Activated CD4-positive, alpha-beta T cell treated with anti-CD3 and anti-CD28 coated beads, Interleukin-2, amount 10 ng/mL, durations not matched to agents 24 days and 14 days (primary cell): ENCODE results near the gene TBC1D5. TPM values are rescaled to one million over a fixed set of nuclear protein-coding genes. Genes with fewer than 3 reads are reported as not detected.

Source experiments
- DNase-seq: peaks from one replicate; pipeline ENCODE4 v3.0.0; 2022
- H3K27ac Mint-ChIP-seq: one replicate; pipeline ENCODE4 v1.8.0; 2022; ENCODE audit warnings: mild to moderate bottlenecking, mixed read lengths
- H3K27me3 Mint-ChIP-seq: one replicate; pipeline ENCODE4 v1.8.0; 2022; ENCODE audit warnings: mixed read lengths
- H3K36me3 Mint-ChIP-seq: one replicate; pipeline ENCODE4 v1.8.0; 2022; ENCODE audit warnings: low read depth, mild to moderate bottlenecking, mixed read lengths
- H3K4me1 Mint-ChIP-seq: one replicate; pipeline ENCODE4 v1.8.0; 2021; ENCODE audit warnings: mixed read lengths
- H3K4me3 Mint-ChIP-seq: one replicate; pipeline ENCODE4 v1.8.0; 2022; ENCODE audit warnings: mild to moderate bottlenecking, moderate library complexity, mixed read lengths
- H3K9me3 Mint-ChIP-seq: one replicate; pipeline ENCODE4 v1.8.0; 2021; ENCODE audit warnings: mixed read lengths
- intact Hi-C: fragments of 100-400 bp; cut with micrococcal nuclease; formaldehyde crosslinking; loops from one replicate; pipeline ENCODE4 v1.15.1; 2023
- total RNA-seq: library from RNA; stranded (reverse); gene quantifications from 2 replicates; pipeline ENCODE4 v1.2.3, GENCODE V29; 2022

Gene TBC1D5
- total RNA-seq, 1 donor from 2014 or later = 38.5 TPM

DNA sequence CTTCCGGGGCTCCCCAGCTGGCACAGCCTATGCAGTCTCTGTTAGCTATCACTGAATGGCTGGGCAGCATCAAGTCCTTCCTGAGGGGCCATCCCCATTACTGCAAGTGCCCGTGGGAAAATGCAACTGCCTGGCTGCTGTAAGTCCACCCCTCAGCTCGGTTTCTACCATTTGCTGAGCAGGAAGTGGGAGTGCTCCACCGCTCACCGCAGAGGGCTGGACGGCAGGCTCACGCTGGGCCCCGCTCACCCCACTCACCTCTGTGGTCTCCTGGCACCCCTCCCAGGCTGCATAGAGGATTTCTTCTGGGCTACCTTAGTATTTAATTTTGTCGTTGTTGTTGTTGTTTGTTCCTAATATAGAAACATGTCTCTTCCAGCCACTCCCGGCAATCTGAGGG lies 587.5 kb downstream of the TBC1D5 start:
- no peak for DNase-seq
- Mint-ChIP-seq H3K9me3 (peaks cover 20% of the 10 kb centered on the region), H3K4me1 (peaks cover 50% of the 10 kb centered on the region), H3K4me3 (no peak overlapping the region), H3K36me3 (peaks cover 37% of the 10 kb centered on the region), H3K27me3 (no peaks in the 10 kb centered on the region), H3K27ac (no peak overlapping the region)
- intact Hi-C loops = loop anchor here (5.0 to 10.0 kb wide), 8 partner anchors 42 to 870 kb away; partner anchors contain the start of genes RFTN1 and TBC1D5

- Mint-ChIP-seq H3K4me3 (no peak overlapping the region), H3K9me3 (peaks cover 20% of the 10 kb centered on the region), H3K27ac (no peak overlapping the region), H3K4me1 (peaks cover 53% of the 10 kb centered on the region), H3K36me3 (peaks cover 37% of the 10 kb centered on the region), H3K27me3 (no peaks in the 10 kb centered on the region)
- intact Hi-C loops = loop anchor here (5.0 to 10.0 kb wide), 8 partner anchors 43 to 869 kb away; partner anchors contain the start of genes RFTN1 and TBC1D5
- DNase-seq = no peak
Measured at GRCh38 chr3:17154221-17154620, 588.2 kb downstream of the TBC1D5 start.

DNA sequence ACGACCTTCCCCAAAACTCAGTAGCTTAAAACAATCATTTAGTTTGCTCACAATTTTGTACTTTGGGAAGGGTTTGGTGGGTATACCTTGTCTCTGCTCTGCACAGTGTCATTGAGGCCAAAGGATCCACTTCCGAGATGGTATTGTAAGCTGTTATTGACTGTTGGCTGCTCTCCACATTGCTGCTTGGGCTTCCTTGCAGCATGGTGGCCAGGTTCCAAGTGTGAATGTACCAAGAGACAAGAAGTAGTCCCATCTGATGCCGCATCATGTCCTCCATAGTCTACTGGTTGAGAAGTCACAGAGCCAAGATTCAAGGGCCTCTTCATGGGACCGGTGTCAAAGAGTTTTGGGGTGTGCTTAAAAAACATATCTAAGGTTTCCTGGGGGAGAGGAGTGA lies 589.2 kb downstream of the TBC1D5 start:
- peaks cover 37% of the 10 kb centered on the region for H3K36me3 Mint-ChIP-seq
- H3K4me3 Mint-ChIP-seq = no peak overlapping the region
- no peak for DNase-seq
- peaks cover 56% of the 10 kb centered on the region for H3K4me1 Mint-ChIP-seq
- peaks cover 20% of the 10 kb centered on the region for H3K9me3 Mint-ChIP-seq
- H3K27me3 Mint-ChIP-seq = no peaks in the 10 kb centered on the region
- intact Hi-C loops = loop anchor here (2.0 to 10.0 kb wide), 9 partner anchors 44 to 868 kb away; partner anchors contain the start of genes RFTN1 and TBC1D5
- no peak overlapping the region for H3K27ac Mint-ChIP-seq

- intact Hi-C loops = loop anchor here (1.0 to 10.0 kb wide), 12 partner anchors 31 to 867 kb away; partner anchors contain the start of genes RFTN1 and TBC1D5
- H3K4me1 Mint-ChIP-seq = peaks cover 66% of the 10 kb centered on the region
- H3K36me3 Mint-ChIP-seq = peaks cover 38% of the 10 kb centered on the region
- peak; percentile 97 for DNase-seq
- H3K9me3 Mint-ChIP-seq = peaks cover 20% of the 10 kb centered on the region
- H3K27me3 Mint-ChIP-seq = no peaks in the 10 kb centered on the region
- H3K27ac Mint-ChIP-seq = peak overlapping the region; percentile 93
- peak overlapping the region; percentile 80 for H3K4me3 Mint-ChIP-seq
Measured at GRCh38 chr3:17151598-17152373, 590.6 kb downstream of the TBC1D5 start.

GRCh38 chr3:17149076-17149475 lies 593.4 kb downstream of the TBC1D5 start:
- Mint-ChIP-seq H3K27ac (no peak overlapping the region), H3K4me1 (peaks cover 77% of the 10 kb centered on the region), H3K9me3 (peaks cover 19% of the 10 kb centered on the region), H3K36me3 (peaks cover 35% of the 10 kb centered on the region), H3K27me3 (no peaks in the 10 kb centered on the region), H3K4me3 (no peak overlapping the region)
- intact Hi-C loops = no loop called here
- no peak for DNase-seq

- peaks cover 52% of the 10 kb centered on the region for H3K4me1 Mint-ChIP-seq
- peaks cover 8% of the 10 kb centered on the region for H3K9me3 Mint-ChIP-seq
- intact Hi-C loops = loop anchor here (2.0 to 5.0 kb wide), 2 partner anchors 38 to 112 kb away; no protein-coding TSS in a partner anchor
- peaks cover 3% of the 10 kb centered on the region for H3K27me3 Mint-ChIP-seq
- no peak for DNase-seq
- H3K4me3 Mint-ChIP-seq = peak overlapping the region; percentile 57
- H3K36me3 Mint-ChIP-seq = peaks cover 11% of the 10 kb centered on the region
- H3K27ac Mint-ChIP-seq = peak overlapping the region; percentile 63
Measured at GRCh38 chr3:17144665-17144993, 597.8 kb downstream of the TBC1D5 start.

DNA sequence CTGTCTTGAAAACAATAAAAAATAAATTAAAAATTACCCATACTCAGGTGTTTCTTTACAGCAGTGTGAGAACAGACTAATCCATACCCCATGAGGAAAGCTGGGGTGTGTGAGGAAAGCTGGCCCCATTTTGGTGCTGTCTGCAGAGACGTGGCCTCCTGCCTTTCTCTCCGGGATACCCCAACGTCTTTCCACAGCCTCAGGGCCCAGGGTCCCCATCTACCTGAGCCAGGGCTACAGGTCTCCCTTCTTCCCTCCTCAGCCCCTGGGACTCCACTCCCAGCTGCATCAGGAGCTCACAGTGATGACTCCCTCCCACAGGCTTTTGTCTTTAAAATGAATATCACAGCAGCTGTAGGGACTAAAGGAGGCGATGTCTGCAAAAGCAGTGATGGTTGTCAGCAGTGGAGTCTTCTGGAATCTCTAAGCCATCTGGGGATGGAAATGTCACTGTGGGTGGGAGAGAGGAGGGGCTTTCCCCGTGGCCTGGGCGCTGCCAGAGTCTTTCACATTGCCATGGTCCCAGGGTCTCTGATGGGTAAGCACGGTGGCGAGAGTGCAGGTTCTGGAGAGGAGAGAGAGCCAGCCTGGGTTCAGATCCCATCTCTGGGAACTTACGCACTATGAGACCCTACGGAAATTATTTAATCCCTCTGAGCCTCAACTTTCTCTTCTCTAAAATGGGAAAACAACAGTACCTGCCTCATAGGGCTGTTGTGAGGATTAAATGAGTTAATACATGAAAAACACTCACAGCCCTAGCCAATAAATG lies 598.4 kb downstream of the TBC1D5 start:
- H3K27me3 Mint-ChIP-seq = peaks cover 3% of the 10 kb centered on the region
- peaks cover 11% of the 10 kb centered on the region for H3K36me3 Mint-ChIP-seq
- peak overlapping the region; percentile 57 for H3K4me3 Mint-ChIP-seq
- DNase-seq = no peak
- H3K9me3 Mint-ChIP-seq = peaks cover 8% of the 10 kb centered on the region
- intact Hi-C loops = loop anchor here (2.0 to 5.0 kb wide), 2 partner anchors 38 to 111 kb away; no protein-coding TSS in a partner anchor
- H3K4me1 Mint-ChIP-seq = peaks cover 48% of the 10 kb centered on the region
- H3K27ac Mint-ChIP-seq = peak overlapping the region; percentile 63

DNA sequence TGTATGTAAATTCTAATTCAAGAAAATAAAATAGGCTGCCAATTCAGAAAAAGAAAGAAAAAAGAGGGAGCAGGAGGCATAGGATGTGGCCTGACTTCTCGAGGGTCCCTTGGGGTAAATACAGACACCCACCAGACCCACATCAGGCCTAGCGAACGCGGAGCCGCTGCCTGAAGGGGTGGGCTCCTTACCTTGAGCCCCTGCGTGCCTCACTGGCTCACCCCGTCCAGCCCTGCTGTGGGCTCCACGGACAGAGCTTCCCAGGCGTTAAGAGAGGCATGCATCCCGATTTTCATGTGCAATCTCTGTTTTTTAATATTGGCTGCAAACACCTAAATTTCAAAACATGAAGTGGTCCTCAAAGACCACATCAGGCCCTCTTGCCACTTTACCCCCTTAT lies 599.9 kb downstream of the TBC1D5 start:
- peaks cover 8% of the 10 kb centered on the region for H3K36me3 Mint-ChIP-seq
- no peak overlapping the region for H3K27ac Mint-ChIP-seq
- no peak for DNase-seq
- intact Hi-C loops = loop anchor here (5.0 kb wide), 1 partner anchor 40 kb away; no protein-coding TSS in a partner anchor
- no peak overlapping the region for H3K4me3 Mint-ChIP-seq
- H3K9me3 Mint-ChIP-seq = peaks cover 8% of the 10 kb centered on the region
- H3K4me1 Mint-ChIP-seq = peaks cover 36% of the 10 kb centered on the region
- peaks cover 3% of the 10 kb centered on the region for H3K27me3 Mint-ChIP-seq

- H3K9me3 Mint-ChIP-seq = peaks cover 8% of the 10 kb centered on the region
- H3K27me3 Mint-ChIP-seq = peaks cover 3% of the 10 kb centered on the region
Measured at GRCh38 chr3:17141699-17142098, 600.7 kb downstream of the TBC1D5 start.

GRCh38 chr3:17140670-17141505 lies 601.5 kb downstream of the TBC1D5 start:
- no peak overlapping the region for H3K4me3 Mint-ChIP-seq
- DNase-seq = no peak
- H3K36me3 Mint-ChIP-seq = peaks cover 4% of the 10 kb centered on the region
- peaks cover 3% of the 10 kb centered on the region for H3K27me3 Mint-ChIP-seq
- intact Hi-C loops = loop anchor here (5.0 kb wide), 1 partner anchor 41 kb away; no protein-coding TSS in a partner anchor
- no peak overlapping the region for H3K27ac Mint-ChIP-seq
- H3K9me3 Mint-ChIP-seq = peaks cover 8% of the 10 kb centered on the region
- H3K4me1 Mint-ChIP-seq = peaks cover 25% of the 10 kb centered on the region

More at GRCh38 chr3:17141699-17142098, 600.7 kb downstream of the TBC1D5 start:
- no peak overlapping the region for H3K4me3 Mint-ChIP-seq
- DNase-seq = no peak
- H3K36me3 Mint-ChIP-seq = peaks cover 8% of the 10 kb centered on the region
- intact Hi-C loops = loop anchor here (5.0 kb wide), 1 partner anchor 41 kb away; no protein-coding TSS in a partner anchor
- H3K27ac Mint-ChIP-seq = no peak overlapping the region
- H3K4me1 Mint-ChIP-seq = peaks cover 32% of the 10 kb centered on the region

- intact Hi-C loops = no loop called here
- DNase-seq = no peak
- Mint-ChIP-seq H3K4me3 (no peak overlapping the region), H3K36me3 (peaks cover 4% of the 10 kb centered on the region), H3K27me3 (peaks cover 3% of the 10 kb centered on the region), H3K9me3 (peaks cover 12% of the 10 kb centered on the region), H3K4me1 (peaks cover 9% of the 10 kb centered on the region), H3K27ac (no peak overlapping the region)
Measured at GRCh38 chr3:17138246-17139039, 604.0 kb downstream of the TBC1D5 start.

DNA sequence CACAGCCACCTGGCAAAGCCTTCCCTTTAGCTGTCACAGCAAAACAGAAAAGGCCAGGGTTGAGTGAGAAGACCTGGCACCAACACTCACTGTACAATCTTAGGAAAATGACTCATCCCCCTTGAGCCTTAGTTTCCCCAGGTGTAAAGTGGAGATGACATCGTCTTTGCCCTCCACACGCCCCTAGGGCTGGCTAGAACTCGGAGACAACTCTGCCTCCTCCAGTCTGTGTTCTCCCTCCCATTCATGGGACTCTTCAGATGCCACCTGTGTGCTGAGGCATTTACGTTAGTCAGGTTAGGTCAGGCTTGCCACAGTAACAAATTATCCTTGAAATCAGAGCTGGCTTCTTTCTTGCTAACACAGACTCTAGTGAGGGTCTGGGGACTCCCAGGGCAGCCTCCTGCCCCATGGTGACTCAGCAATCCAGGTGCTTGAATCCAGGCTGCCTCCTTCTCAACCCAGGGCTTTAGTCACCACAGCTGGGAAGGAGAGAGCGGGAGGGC lies 605.1 kb downstream of the TBC1D5 start:
- intact Hi-C loops = no loop called here
- H3K27me3 Mint-ChIP-seq = peaks cover 3% of the 10 kb centered on the region
- no peak overlapping the region for H3K27ac Mint-ChIP-seq
- no peak overlapping the region for H3K4me3 Mint-ChIP-seq
- no peaks in the 10 kb centered on the region for H3K36me3 Mint-ChIP-seq
- H3K9me3 Mint-ChIP-seq = peaks cover 4% of the 10 kb centered on the region
- DNase-seq = no peak
- H3K4me1 Mint-ChIP-seq = peaks cover 5% of the 10 kb centered on the region
